ENCODE data around the gene SLC6A6.

- no peak for TF ChIP-seq REST (IDR thresholded peaks at IDR 0.05)
- TF ChIP-seq CTCF (IDR thresholded peaks at IDR 0.05; ENCODE audit: low read depth, low read length, missing input control) = no peak
- TF ChIP-seq MAX (IDR thresholded peaks at IDR 0.05) = no peak
- TF ChIP-seq YY1 (IDR thresholded peaks at IDR 0.05) = no peak
- no peak for TF ChIP-seq RAD21 (IDR thresholded peaks at IDR 0.05)
- no peak for TF ChIP-seq FOXA2 (IDR thresholded peaks at IDR 0.05)
- no peak for TF ChIP-seq ZBTB33 (IDR thresholded peaks at IDR 0.05)
- no peak for TF ChIP-seq NR2F2 (IDR thresholded peaks at IDR 0.05)
- no peak for TF ChIP-seq TAF1 (conservative IDR thresholded peaks at IDR 0.05)
Measured at GRCh38 chr3:14466179-14466903, 63.9 kb downstream of the SLC6A6 start.

All from liver (tissue), 3 donors.